GM21367 (cell line): ENCODE measurements around the gene PELI2.
A peak's percentile ranks its signal among the peaks of the same experiment; 100 is the strongest.

Experiments
- ATAC-seq: cut with Tn5 transposase; IDR thresholded peaks from one replicate; pipeline ENCODE4 v1.9.1; 2021; ENCODE audit not compliant: unreplicated experiment

The PELI2 gene

DNA sequence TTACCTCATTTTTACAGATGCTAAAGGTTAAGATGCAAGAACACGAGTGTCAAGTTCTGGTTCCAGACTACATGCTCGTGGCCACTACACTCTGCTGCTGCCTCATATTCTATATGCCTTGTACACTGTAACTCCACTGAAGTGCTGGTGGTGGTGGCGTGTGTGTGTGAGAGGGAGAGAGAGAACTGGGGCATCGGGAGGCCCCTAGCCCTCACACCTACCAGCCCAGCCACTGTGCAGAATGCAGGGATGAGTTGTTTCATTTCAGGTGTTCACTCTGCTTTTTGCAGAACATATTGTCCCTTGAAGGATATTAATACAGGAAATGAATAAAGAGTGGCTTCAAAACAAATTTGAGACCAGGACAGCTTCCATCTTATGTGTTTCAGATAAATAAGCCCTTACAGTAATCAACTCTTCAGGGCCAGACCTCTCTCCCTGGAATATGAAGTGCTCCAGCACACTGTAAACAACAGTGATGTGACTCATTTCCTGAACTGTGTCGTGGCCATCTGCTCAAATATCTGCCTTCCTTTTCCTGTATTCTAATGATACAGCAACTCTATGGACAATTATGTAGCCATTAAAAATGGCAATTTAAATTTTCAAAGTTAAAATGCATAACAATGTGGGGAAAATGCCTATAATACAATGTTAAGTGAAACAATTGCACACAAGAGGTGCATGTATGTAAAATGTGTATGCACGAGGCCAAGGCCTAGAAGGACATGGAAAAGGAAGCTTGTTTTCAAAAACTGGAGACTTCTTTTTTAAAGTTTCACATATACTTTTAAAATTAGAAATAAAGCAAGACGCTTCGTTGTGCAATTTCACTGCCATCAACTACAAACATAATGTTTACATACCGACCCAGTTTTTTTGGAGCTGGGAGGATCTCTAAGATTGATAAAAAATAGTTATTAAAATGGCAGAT lies 215.4 kb downstream of the PELI2 start:
- no peak for ATAC-seq

DNA sequence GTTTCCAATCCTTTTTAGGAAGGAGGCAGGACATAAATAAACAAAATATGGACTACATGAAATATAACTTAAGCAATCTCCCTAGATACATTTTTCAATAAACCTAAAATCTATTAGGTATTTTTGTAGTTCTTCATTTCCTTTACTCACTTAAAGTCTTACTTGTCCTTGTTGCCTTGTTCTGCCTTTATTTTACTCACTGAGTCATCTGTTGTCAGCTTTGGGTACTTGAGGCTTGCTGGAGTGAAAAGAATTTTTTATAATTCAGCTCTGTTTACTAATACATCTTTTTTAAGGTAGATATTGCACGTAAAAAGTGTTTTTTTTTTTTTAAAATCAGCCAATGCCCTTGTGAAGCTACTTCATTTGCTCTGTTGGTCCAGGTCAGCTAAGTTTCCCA lies 216.2 kb downstream of the PELI2 start:
- ATAC-seq, result no peak

- no peak for ATAC-seq
Measured at GRCh38 chr14:56338674-56339073, 220.5 kb downstream of the PELI2 start.

GRCh38 chr14:56339855-56340701 lies 221.9 kb downstream of the PELI2 start:
- peak; percentile 78 for ATAC-seq

- no peak for ATAC-seq
Measured at GRCh38 chr14:56340932-56341331, 222.7 kb downstream of the PELI2 start.

- peak; percentile 57 for ATAC-seq
Measured at GRCh38 chr14:56341766-56342493, 223.7 kb downstream of the PELI2 start.

- no peak for ATAC-seq
Measured at GRCh38 chr14:56342494-56342942, 224.3 kb downstream of the PELI2 start.

- no peak for ATAC-seq
Measured at GRCh38 chr14:56349960-56350359, 231.7 kb downstream of the PELI2 start.
